GM18873 (cell line): ENCODE measurements around the gene LRCH3.
"Not testable (repeated sequence)": the region's sequence is repeated elsewhere in the genome, so short reads cannot be mapped to it uniquely, and the experiment has no call there.

ENCODE experiments used
- ATAC-seq: cut with Tn5 transposase; IDR thresholded peaks from one replicate; pipeline ENCODE4 v1.9.1; 2021; ENCODE audit warnings: mild to moderate bottlenecking, moderate library complexity, moderate number of reproducible peaks; ENCODE audit not compliant: unreplicated experiment, low FRiP score

The LRCH3 gene

DNA sequence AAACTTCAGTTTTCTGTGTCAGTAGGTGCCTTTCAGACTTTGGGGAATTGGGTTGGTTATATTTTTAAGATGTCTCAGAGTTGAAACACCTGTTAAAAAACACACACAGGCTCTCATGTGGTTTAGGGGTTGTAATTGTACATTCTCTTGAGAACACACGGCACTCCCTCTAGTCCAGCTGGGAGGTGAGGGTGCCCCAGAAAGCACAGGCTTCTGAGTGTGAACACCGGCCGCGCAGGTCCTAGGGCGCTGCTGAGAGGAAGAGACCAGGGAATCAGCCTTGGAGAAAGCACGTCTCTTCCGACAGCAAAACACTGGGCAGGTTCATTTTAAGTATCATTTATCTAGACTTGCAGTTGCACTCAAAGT, 90.9 kb downstream of the LRCH3 start:
- no peak for ATAC-seq

DNA sequence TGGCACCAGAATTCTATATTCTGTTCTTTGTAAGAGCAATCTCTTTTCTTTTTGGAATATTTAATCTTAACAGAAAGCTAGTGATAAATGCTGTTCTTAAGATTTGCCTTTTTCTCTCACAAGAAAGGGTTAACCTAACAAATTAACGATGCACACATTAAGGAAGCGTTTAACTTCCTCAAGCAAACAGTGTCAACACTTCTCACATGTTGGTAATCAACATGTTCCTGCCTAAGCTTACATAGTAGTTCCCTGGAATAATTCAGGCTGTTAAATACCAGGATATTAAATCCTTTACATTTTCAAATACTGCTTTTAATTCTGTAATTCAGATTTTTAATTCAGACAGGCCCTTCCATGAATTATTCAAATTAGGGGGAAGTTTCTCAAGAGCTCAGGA, 91.5 kb downstream of the LRCH3 start:
- no peak for ATAC-seq

DNA sequence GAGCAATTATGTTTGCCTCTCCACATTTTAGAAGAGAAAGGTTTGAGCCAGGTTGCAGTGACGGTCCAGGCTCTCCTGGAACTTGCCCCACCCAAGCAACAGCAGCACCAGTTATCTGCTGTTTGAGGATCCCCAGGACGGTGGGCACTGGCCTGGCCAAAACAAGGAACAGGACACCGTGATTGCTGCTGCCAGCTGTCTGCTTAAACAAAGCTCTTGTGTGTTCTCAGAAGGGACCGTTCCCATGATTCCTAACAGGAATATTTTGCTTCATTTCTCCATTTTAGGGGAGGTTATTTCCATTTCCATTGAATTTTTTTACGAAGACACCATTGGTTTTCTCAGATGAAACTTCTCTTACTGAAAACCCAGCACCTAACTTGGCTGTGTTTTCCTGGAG, 92.5 kb downstream of the LRCH3 start:
- no peak for ATAC-seq

DNA sequence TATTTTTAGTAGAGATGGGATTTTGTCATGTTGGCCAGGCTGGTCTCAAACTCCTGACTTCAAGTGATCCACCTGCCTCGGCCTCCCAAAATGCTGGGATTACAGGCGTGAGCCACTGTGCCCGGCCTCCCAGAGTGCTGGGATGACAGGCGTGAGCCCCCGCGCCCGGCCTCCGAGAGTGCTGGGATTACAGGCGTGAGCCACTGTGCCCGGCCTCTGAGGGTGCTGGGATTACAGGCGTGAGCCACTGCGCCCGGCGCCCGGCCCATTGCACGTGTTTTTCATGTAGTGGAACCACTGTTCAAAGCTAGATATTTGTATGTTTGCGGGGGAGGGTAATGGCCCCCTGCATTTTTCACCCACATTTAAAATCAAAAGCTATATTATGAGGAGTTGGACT, 93.3 kb downstream of the LRCH3 start:
- not testable (repeated sequence) for ATAC-seq

DNA sequence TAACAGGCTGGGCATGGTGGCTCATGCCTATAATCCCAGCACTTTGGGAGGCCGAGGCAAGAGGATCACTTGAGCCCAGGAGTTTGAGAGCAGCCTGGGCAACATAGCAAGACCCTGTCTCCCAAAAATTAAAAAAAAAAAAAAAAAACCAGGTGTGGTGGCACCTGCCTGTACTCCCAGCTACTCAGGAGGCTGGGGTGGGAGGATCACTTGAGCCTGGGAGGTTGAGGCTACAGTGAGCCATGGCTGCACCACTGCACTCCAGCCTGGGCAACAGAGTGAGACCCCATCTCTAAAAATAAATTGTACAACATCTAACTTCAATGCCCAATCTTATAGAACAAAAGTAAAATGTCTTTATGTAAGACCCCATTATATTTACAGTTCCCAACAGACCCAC, 95.0 kb downstream of the LRCH3 start:
- not testable (repeated sequence) for ATAC-seq

DNA sequence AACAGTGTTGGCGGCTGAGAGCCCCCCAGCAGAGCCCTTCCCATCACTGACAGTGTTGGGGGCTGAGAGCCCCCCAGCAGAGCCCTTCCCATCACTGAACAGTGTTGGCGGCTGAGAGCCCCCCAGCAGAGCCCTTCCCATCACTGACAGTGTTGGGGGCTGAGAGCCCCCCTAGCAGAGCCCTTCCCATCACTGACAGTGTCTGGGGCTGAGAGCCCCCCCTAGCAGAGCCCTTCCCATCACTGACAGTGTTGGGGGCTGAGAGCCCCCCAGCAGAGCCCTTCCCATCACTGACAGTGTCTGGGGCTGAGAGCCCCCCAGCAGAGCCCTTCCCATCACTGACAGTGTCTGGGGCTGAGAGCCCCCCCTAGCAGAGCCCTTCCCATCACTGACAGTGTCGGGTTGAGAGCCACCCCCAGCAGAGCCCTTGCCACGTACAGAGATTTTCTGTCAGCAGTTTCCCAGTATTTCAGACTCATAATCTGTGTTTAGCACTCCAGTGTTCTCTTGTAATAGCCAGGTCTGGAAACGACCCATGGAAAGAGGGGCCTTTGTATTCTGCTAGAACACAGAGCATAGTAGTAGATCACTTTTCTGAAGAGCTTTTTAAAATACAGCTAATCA, 96.5 kb downstream of the LRCH3 start:
- not testable (repeated sequence) for ATAC-seq

DNA sequence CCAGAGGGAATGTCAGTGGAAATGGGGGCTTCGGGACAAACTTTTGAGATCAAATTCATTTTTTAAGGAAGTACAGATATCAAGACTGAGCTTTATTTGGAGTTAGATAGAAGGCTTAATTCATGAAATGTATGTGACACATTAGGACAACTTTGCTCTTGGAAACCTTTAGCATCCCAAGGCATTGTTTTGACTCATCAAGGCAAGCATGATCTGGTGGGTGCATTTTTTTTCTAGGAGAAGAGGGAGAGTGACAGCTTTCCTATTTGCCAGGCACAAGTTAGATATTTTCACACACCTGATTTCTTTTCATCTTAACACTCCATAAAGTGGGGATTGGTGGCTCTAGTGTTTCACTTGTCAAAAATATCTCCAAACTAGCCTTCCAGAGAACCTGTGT, 97.5 kb downstream of the LRCH3 start:
- ATAC-seq, result no peak

DNA sequence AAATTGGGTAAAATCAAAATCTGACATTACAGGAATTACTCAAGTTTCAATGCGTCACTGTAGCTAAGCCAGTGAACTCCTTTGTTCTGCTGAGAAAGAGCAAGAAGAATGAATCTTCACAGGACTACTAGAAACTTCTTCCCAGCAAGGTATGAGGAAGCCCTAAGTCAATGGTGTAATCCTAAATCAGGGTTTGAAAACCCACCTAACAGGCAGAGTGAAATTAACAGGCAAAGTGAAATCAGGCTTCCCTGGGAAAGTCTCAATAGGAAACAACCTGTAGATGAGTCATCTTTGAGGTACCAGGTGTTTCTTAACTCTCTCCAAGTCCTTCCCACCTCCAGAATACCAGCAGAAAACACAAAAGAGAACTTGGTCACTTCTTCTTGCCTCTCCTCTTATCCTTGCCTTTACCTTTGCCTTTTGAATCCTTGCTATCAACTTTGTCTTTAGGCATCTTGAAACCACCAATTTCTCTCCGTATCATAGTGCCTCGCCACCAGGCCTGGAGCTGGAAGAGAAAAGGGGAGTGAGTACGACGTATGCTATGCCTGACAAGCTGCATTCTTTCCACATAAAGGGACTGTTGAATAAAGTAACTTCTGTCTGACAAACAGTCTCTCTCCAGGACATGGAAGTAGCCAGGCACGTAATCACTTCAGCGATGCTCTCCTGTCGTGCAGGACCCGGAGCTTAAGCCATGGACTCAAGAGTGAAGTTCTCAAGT, 98.3 kb downstream of the LRCH3 start:
- ATAC-seq, result no peak

DNA sequence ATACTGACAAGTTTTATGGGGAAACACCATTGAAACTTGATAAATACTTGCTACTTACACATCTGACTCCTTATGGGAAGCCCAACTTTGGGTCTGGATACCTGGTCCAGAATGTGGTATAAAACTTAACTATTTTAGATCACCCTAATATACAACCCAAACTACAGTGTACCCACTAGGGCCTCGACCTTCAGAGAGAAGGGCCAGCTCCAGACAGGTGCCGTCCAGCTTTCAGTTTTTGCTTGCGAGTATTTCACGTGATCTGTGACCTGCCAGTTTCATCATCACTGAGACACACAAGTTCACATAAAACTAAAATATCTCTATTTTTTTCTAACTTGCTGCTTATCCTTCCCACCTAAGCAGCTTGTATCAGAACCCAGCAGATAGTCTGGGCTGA, 99.6 kb downstream of the LRCH3 start:
- no peak for ATAC-seq

DNA sequence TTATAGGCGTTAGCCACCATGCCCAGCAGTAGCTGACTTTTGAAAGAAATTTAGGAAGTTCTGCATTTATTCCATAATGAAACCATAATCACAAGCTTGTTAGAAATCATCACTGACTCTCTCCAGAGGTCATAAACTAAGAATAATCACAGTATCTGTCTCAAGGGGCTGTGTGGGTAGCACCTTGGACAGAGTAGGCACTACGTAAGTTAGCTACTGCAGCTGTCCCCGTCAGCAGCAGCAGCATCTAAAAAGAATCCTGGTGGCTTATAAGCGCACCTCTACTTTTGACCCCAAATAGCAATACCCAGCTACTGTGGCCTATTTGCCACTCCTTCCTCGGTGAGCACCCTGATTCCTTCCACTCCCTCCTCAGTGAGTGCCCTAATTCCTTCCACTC, 101.1 kb downstream of the LRCH3 start:
- ATAC-seq, result no peak

DNA sequence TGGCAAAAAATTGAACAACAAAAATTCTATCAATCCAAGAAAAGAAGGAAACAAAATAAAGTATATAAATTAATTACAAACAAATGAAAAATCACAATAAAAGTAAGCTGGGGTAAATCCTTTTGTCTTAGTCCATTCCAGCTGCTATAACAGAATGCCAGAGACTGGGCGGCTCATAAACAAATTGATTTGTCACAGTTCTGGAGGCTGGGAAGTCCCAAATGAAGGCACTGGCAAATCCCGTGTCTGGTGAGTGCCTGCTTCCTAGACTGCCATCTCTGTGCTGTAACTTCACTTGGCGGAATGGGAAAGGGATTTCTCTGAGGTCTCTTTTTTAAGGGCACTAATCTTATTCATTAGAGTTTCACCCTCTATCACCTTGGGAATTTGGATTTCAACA, 105.4 kb downstream of the LRCH3 start:
- ATAC-seq, result no peak

DNA sequence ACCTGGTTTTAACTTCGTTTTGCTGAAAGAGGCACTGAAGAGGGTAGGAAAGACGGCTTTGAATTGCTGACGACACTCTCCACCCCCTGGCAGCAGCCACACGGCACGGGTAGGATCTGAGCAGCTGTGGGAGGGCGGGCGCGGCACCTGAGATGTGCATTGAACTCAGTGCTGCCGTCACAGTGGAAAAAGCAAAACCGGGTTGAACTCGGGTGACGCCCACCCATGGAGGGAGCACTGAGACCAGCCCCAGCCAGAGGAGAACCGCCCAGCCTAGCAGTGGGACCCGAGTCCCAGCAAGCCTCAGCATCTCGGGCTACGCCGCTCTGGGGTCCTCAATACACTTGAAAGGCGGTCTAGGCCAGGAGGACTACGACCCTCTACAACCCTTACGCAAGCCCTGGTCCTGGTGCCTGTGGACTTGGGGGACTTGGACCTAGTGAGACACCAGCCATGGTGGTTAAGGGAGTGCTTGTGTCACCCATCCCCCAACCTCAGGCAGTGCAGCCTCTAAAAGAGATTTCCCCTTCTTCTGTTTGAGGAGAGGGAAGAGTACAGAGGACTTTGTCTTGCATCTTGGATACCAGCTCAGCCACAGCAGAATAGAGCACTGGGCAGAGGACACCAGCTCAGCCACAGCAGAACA, 108.9 kb downstream of the LRCH3 start:
- no peak for ATAC-seq

DNA sequence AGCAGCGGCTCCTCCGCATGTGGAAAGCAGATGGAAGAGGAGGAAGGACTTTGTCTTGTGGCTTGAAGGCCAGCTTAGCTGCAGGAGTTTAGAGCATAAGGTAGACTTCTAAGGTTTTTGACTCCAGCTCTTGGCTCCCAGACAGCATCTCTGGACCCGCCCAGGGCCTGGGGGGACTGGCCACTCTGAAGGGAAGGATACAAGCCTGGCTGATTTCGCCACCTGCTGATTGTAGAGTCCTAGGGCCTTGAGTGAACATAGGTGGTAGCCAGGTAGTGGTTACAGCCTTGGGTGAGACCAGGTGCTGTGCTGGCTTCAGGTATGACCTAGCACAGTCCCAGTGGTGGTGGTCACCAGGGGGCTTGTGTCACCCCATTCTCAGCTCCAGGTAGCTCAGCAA, 110.6 kb downstream of the LRCH3 start:
- no peak for ATAC-seq

DNA sequence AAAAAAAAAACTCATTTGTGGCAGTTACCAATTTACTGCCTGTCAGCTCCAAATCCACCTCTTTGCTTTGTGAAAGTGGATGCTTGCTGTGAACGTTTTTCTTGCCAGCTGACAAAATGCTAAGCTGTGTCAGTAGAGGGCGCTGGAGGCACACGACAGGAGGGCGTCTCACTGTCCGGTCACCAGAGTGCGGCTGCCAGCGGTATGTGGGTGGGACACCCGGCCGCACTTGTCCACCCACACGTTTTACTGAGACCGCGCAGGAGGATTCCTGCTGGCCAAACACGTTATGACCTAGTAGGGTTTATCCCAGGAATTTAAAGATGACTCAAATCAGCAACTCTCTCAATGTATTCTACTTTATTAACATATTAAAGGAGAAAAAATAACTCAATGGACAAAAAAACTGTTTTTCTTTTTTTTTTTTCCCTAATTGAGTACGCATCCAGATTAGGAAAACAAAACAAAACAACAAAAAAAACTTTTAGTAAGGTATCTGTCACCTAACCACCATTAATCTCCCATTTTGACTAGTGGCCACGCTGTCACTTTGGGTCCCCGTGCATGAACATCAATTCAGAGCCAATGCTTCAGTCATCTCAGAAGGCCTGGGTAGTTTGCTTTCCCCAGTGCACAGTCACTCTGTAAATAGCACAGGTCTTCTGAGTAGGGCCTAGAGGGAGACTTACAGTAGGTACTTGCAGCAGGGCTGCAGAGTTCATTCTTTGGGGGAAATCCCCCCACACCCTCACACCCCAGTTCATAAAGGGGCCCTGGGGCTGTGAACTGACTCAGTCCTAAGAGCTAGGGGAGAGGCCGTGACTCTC, 115.2 kb downstream of the LRCH3 start:
- ATAC-seq, result peak; percentile 79

DNA sequence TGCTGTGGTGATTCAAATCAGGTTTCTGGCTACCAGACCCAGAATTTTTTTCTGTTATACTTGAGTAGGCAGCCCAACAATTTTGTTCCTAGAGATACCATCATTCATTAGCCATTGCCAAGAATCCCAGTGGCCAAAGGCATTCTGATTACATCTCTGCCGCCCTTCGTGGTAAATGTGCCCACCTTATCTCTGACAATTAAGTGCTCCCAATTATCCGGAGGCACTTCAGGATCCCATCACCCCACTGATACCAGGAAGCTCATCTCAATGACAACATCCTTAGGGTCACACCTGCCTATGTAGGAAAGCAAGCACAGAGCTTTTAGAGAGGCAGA, 115.8 kb downstream of the LRCH3 start:
- ATAC-seq, result no peak

DNA sequence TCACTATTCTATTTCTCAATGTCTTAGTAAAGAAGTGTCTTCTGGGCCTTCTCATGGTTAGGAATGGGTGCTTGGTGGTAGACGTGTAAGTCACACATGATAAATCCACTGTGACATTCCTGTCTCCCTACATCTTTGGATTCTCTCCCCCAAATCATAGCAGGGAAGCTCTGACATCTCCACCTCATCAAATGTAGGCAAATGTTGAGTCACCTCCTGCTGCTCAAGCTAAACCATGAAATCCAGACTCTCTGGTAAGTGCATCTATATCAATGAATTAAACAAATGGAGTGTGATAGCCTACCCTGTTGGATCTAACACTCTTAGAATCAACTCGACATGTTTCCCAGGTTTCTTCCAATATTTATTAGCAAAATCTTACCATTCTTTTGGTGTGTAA, 116.1 kb downstream of the LRCH3 start:
- no peak for ATAC-seq

DNA sequence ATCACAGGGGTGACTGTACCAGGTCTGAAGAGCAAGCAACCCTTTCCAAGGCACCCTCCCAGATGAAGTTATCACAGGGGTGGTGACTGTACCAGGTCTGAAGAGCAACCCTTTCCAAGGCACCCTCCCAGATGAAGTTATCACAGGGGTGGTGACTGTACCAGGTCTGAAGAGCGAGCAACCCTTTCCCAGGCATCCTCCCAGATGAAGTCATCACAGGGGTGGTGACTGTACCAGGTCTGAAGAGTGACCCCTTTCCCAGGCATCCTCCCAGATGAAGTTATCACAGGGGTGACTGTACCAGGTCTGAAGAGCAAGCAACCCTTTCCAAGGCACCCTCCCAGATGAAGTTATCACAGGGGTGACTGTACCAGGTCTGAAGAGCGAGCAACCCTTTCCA, 117.5 kb downstream of the LRCH3 start:
- ATAC-seq, result not testable (repeated sequence)

DNA sequence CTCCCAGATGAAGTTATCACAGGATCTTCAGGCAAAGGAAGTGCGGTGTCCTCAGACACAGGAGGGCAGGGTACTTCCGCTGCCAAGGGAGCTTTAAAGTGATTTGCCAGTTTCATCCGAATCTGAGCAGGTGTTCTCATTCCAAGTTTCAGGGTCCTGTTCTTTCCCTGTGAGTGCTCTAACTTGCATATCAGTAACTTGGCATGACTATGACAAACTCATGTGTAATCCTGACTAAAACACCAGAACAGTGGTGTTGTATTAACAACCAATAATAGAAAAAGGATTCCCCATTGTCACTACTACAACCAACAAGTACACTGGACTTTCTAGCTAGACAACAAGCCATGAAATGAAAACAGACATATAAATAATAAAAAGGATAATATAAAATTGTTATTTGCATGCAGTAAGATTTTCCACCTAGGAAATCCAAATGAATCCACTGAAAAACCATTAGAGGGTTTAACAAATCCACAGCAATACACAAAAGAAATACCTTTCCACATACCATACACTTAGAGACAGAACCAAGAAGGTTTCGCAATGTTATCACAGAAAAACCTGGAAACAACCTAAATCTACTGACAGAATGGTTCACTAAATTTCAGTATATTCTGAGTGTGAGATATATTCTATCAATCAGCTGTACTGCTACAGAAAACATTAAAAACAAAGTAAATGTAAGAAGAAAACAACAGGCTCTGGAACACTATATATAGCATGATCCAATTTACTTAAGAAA, 118.1 kb downstream of the LRCH3 start:
- ATAC-seq, result no peak

DNA sequence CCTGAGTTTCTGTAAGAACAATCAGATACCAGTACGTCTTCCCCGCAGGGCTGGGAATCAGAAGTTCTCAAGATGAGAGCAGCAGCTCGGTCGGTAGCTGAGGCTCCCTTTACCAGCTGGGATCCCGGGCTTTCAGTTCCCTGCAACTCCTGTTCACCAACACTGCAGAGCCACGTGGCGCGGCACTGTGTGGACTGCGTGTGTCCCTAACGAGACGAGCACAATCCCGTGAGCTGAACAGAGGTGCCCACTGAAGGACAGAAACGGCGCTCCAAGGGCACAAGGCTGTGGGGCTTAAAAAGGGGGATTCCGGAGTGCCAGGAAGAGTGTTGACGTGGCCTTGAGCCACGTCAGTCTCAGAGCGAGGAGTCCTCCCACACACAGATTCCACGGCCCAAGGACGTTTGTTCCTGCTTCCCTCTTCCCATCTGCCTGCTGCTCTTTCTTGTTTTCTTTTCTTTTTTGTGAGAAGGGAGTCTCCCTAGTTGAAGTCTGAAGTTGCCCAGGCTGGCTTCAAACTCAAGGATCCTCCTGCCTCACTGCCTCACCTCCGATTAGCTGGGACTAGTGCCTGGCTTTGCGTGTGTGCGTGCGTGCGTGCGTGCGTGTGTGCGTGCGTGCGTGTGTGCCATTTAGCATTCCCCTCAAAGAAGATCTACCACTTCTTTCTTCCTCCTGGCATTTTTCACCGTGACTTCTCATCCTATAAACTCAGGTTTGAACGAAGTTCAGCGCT, 121.9 kb downstream of the LRCH3 start:
- ATAC-seq, result no peak
